ENCODE results near the gene ZNF189. TPM values are rescaled to one million over a fixed set of nuclear protein-coding genes. Genes with fewer than 3 reads are reported as not detected.

The ZNF189 gene
- total RNA-seq, 1 experiment from 2014 or later: 15.8 TPM

- H3K4me1 Mint-ChIP-seq: no peaks in the 10 kb centered on the region
- H4K91ac ChIP-seq (ENCODE audit: insufficient read length, low read depth, low read length): no peak within 1 kb of the TSS
- H3K9ac ChIP-seq (ENCODE audit: extremely low read depth, insufficient read length, low read length): no peak within 1 kb of the TSS
- H3K4ac ChIP-seq (ENCODE audit: low read depth, low read length): no peak within 1 kb of the TSS
- H4K20me1 ChIP-seq (ENCODE audit: control insufficient read depth, insufficient read depth, insufficient read length): no peaks in the 10 kb centered on the region
- H2BK120ac ChIP-seq (ENCODE audit: low read depth, low read length, poor library complexity, severe bottlenecking): no peak within 1 kb of the TSS
- no peak within 1 kb of the TSS for H3K23ac ChIP-seq (ENCODE audit: insufficient read length, low read depth, low read length)
- no peak within 1 kb of the TSS for H3K4me3 Mint-ChIP-seq
- H4K8ac ChIP-seq (replicated peaks; ENCODE audit: insufficient read length, low read depth, low read length): no peak within 1 kb of the TSS
- H3K18ac ChIP-seq (ENCODE audit: insufficient read length, low read depth, low read length): no peak within 1 kb of the TSS
- no peak within 1 kb of the TSS for H3K14ac ChIP-seq (ENCODE audit: insufficient read depth, low read length)
- H3K4me2 ChIP-seq (ENCODE audit: insufficient read depth, insufficient read length, low read length): no peak within 1 kb of the TSS
- no peak within 1 kb of the TSS for H2BK20ac ChIP-seq (ENCODE audit: low read depth, low read length, poor library complexity, severe bottlenecking)
- WGBS (ENCODE audit: extremely low coverage, insufficient read length, low lambda C conversion rate): no CpG with 5 or more reads among the region's 2 CpGs
- no peak within 1 kb of the TSS for H3T11ph ChIP-seq (ENCODE audit: low read length)
- TF ChIP-seq, protein P1, sequence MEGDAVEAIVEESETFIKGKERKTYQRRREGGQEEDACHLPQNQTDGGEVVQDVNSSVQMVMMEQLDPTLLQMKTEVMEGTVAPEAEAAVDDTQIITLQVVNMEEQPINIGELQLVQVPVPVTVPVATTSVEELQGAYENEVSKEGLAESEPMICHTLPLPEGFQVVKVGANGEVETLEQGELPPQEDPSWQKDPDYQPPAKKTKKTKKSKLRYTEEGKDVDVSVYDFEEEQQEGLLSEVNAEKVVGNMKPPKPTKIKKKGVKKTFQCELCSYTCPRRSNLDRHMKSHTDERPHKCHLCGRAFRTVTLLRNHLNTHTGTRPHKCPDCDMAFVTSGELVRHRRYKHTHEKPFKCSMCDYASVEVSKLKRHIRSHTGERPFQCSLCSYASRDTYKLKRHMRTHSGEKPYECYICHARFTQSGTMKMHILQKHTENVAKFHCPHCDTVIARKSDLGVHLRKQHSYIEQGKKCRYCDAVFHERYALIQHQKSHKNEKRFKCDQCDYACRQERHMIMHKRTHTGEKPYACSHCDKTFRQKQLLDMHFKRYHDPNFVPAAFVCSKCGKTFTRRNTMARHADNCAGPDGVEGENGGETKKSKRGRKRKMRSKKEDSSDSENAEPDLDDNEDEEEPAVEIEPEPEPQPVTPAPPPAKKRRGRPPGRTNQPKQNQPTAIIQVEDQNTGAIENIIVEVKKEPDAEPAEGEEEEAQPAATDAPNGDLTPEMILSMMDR (conservative IDR thresholded peaks at IDR 0.05): no peak
- DNase-seq: no peak
- no peaks in the 10 kb centered on the region for H3K23me2 ChIP-seq (ENCODE audit: insufficient read length, low read depth, low read length, poor library complexity, severe bottlenecking)
- no peaks in the 10 kb centered on the region for H3K9me3 Mint-ChIP-seq
- H3K27ac ChIP-seq (ENCODE audit: insufficient read length, low read depth, low read length): no peak within 1 kb of the TSS
- H3K27me3 ChIP-seq (ENCODE audit: insufficient read depth, low read length): no peaks in the 10 kb centered on the region
- no peak within 1 kb of the TSS for H2BK5ac ChIP-seq (ENCODE audit: insufficient read length, low read length)
- no peak within 1 kb of the TSS for H2AFZ ChIP-seq (ENCODE audit: low read length)
- no peaks in the 10 kb centered on the region for H3K9me3 ChIP-seq (ENCODE audit: control insufficient read depth, low read depth, low read length)
- no peak within 1 kb of the TSS for H4K5ac ChIP-seq (ENCODE audit: insufficient read length, low read depth, low read length)
- H3K27ac Mint-ChIP-seq: no peak within 1 kb of the TSS
- no peak within 1 kb of the TSS for H2BK15ac ChIP-seq (ENCODE audit: low read depth, low read length)
- H2BK12ac ChIP-seq (ENCODE audit: insufficient read length, low read depth, low read length): no peak within 1 kb of the TSS
- no peaks in the 10 kb centered on the region for H3K4me1 ChIP-seq (ENCODE audit: insufficient read depth, low read length)
- H3K56ac ChIP-seq (ENCODE audit: insufficient read length, low read depth, low read length): no peak within 1 kb of the TSS
- no peaks in the 10 kb centered on the region for H3K79me1 ChIP-seq (ENCODE audit: insufficient read depth, low read depth, low read length, poor library complexity, severe bottlenecking)
- H3K36me3 Mint-ChIP-seq (ENCODE audit: insufficient read depth in 1 of 3, low read depth in 3 of 3): no peaks in the 10 kb centered on the region
- no peak within 1 kb of the TSS for H2AK5ac ChIP-seq (ENCODE audit: insufficient read length, low read length)
- H3K27me3 Mint-ChIP-seq (ENCODE audit: low read depth): no peaks in the 10 kb centered on the region
- H3K79me2 ChIP-seq (ENCODE audit: insufficient read depth, low read length): no peaks in the 10 kb centered on the region
Observed at GRCh38 chr9:101435601-101436079, 37.0 kb downstream of the ZNF189 start, which contains the start of gene ALDOB. TSS of gene ALDOB (minus strand) at chr9:101435774. CDS start at chr9:101430887, 4,887 bp downstream.
